H1 (cell line): ENCODE data around the gene SPACDR. TPM values are rescaled to one million over a fixed set of nuclear protein-coding genes. Genes with fewer than 3 reads are reported as not detected.

ENCODE experiments used
- CTCF ChIA-PET: fragments of 300-600 bp; sonication (Branson Sonifier 250); formaldehyde crosslinking; loops from one replicate; lab custom pipeline; 2021; ENCODE audit not compliant: partially characterized antibody; lab: Charles Lee
- POLR2A ChIA-PET: fragments of 300-600 bp; sonication (Branson Sonifier 250); formaldehyde crosslinking; loops from one replicate; lab custom pipeline; 2021; ENCODE audit warnings: inconsistent platforms; ENCODE audit not compliant: partially characterized antibody; lab: Charles Lee
- DNase-seq, 2 experiments: peaks; one replicate each; pipeline versions ENCODE4 v3.0.0 to v3.0.0-alpha.2; 2010 to 2022; ENCODE audit warnings: low spot score in 2 of 2, low read depth in 1 of 2, mixed read lengths in 1 of 2
- FAIRE-seq: peaks from 2 replicates; lab custom pipeline; 2011; peaks lifted over from hg19 to GRCh38; lab: Jason Lieb, UNC
- H2AFZ ChIP-seq: 2 replicates; pipeline ENCODE4 v1.8.1; 2012; ENCODE audit warnings: low read length, inconsistent platforms
- H2AK5ac ChIP-seq: 2 replicates; pipeline ENCODE4 v1.6.1; 2013; ENCODE audit warnings: low read depth, low read length
- H2BK120ac ChIP-seq: replicated peaks from 2 replicates; pipeline ENCODE3; 2013; ENCODE audit warnings: low read depth, low read length, inconsistent platforms
- H2BK12ac ChIP-seq: 2 replicates; pipeline ENCODE4 v1.6.1; 2013; ENCODE audit warnings: low read depth, low read length
- H2BK15ac ChIP-seq: 2 replicates; pipeline ENCODE4 v1.6.1; 2013; ENCODE audit warnings: low read length
- H2BK20ac ChIP-seq: 2 replicates; pipeline ENCODE4 v1.6.1; 2013; ENCODE audit warnings: low read length
- H2BK5ac ChIP-seq: 2 replicates; pipeline ENCODE4 v1.6.1; 2013; ENCODE audit warnings: low read depth, low read length
- H3K14ac ChIP-seq: 2 replicates; pipeline ENCODE4 v1.6.1; 2013; ENCODE audit warnings: inconsistent platforms; ENCODE audit not compliant: insufficient read length
- H3K18ac ChIP-seq: 2 replicates; pipeline ENCODE4 v1.6.1; 2013; ENCODE audit warnings: low read length; ENCODE audit errors: extremely low read depth
- H3K23ac ChIP-seq: 2 replicates; pipeline ENCODE4 v1.6.1; 2013; ENCODE audit warnings: inconsistent platforms; ENCODE audit not compliant: insufficient read length
- H3K23me2 ChIP-seq: 2 replicates; pipeline ENCODE4 v1.6.1; 2013; ENCODE audit warnings: low read depth, low read length
- H3K27ac ChIP-seq: 2 replicates; pipeline ENCODE4 v1.6.1; 2011; ENCODE audit warnings: low read depth, low read length, inconsistent platforms
- H3K27me3 ChIP-seq, 4 experiments: replicated peaks in 1 of 4; 1 replicate in 1 of 4; 2 replicates in 3 of 4; pipeline versions ENCODE4 v1.6.1 to v1.8.1; 2011 to 2013; ENCODE audit warnings: low read length in 3 of 4, mild to moderate bottlenecking in 3 of 4, inconsistent platforms in 2 of 4, mixed read lengths in 2 of 4, moderate library complexity in 1 of 4; ENCODE audit not compliant: control insufficient read depth in 3 of 4, insufficient read depth in 3 of 4; ENCODE audit errors: extremely low read depth in 1 of 4
- H3K36me3 ChIP-seq, 4 experiments: 2 replicates each; pipeline versions ENCODE4 v1.6.1 to v1.8.1; 2011 to 2013; ENCODE audit warnings: mild to moderate bottlenecking in 4 of 4, low read length in 3 of 4, moderate library complexity in 2 of 4, control low read depth in 1 of 4, inconsistent platforms in 1 of 4; ENCODE audit not compliant: insufficient read depth in 4 of 4, control insufficient read depth in 2 of 4
- H3K4ac ChIP-seq: replicated peaks from 2 replicates; pipeline ENCODE3; 2013; ENCODE audit warnings: low read length, low read depth, mixed read lengths, inconsistent platforms; ENCODE audit not compliant: insufficient read length
- H3K4me1 ChIP-seq, 4 experiments: replicated peaks in 1 of 4; 1 replicate in 1 of 4; 2 replicates in 3 of 4; pipeline versions ENCODE4 v1.6.1 to v1.8.1; 2011 to 2013; ENCODE audit warnings: low read length in 3 of 4, inconsistent platforms in 2 of 4, mixed read lengths in 1 of 4; ENCODE audit not compliant: insufficient read depth in 4 of 4, control insufficient read depth in 3 of 4
- H3K4me2 ChIP-seq, 2 experiments: 2 replicates each; pipeline versions ENCODE4 v1.6.1 to v1.8.1; 2011 to 2013; ENCODE audit warnings: low read depth in 2 of 2, low read length in 2 of 2, control low read depth in 1 of 2, inconsistent platforms in 1 of 2, mild to moderate bottlenecking in 1 of 2; ENCODE audit not compliant: insufficient read depth in 1 of 2
- H3K4me3 ChIP-seq, 4 experiments: fragments of 200-600, 300-600 bp in 1 of 4; sonication (generic), shearing (Covaris generic), sonication (Bioruptor Twin) in 1 of 4; 2 replicates each; pipeline versions ENCODE4 v1.5.1 to v1.8.1; 2011 to 2016; ENCODE audit warnings: low read length in 4 of 4, low read depth in 3 of 4, control low read depth in 2 of 4, inconsistent platforms in 2 of 4, mild to moderate bottlenecking in 2 of 4, mixed read lengths in 1 of 4, moderate library complexity in 1 of 4; ENCODE audit not compliant: insufficient read depth in 2 of 4; ENCODE audit errors: extremely low read depth in 1 of 4
- H3K56ac ChIP-seq: replicated peaks from 2 replicates; pipeline ENCODE3; 2013; ENCODE audit warnings: low read depth, mild to moderate bottlenecking, mixed read lengths, low read length, inconsistent platforms; ENCODE audit not compliant: insufficient read length
- H3K79me1 ChIP-seq: 2 replicates; pipeline ENCODE4 v1.6.1; 2013; ENCODE audit warnings: low read depth, low read length, control low read depth
- H3K79me2 ChIP-seq, 2 experiments: 2 replicates each; pipeline versions ENCODE4 v1.6.1 to v1.8.1; 2012 to 2013; ENCODE audit warnings: low read length in 2 of 2, mild to moderate bottlenecking in 2 of 2, inconsistent platforms in 1 of 2; ENCODE audit not compliant: insufficient read depth in 2 of 2, control insufficient read depth in 1 of 2
- H3K9ac ChIP-seq, 4 experiments: replicated peaks in 1 of 4; 1 replicate in 1 of 4; 2 replicates in 3 of 4; pipeline versions ENCODE4 v1.6.1 to v1.8.1; 2011 to 2013; ENCODE audit warnings: low read depth in 3 of 4, low read length in 3 of 4, control low read depth in 2 of 4, mild to moderate bottlenecking in 2 of 4, moderate library complexity in 2 of 4, inconsistent platforms in 1 of 4; ENCODE audit errors: extremely low read depth in 1 of 4
- H3K9me3 ChIP-seq, 2 experiments: 2 replicates each; pipeline versions ENCODE4 v1.6.1 to v1.8.1; 2012 to 2013; ENCODE audit warnings: mild to moderate bottlenecking in 2 of 2, moderate library complexity in 2 of 2, control low read depth in 1 of 2, inconsistent platforms in 1 of 2, low read depth in 1 of 2, low read length in 1 of 2, mixed read lengths in 1 of 2; ENCODE audit not compliant: insufficient read depth in 2 of 2
- H4K20me1 ChIP-seq, 2 experiments: replicated peaks in 1 of 2; 2 replicates each; pipeline versions ENCODE3 to v1.8.1; 2011 to 2013; ENCODE audit warnings: inconsistent platforms in 2 of 2, low read length in 2 of 2, mild to moderate bottlenecking in 1 of 2; ENCODE audit not compliant: insufficient read depth in 2 of 2, control insufficient read depth in 1 of 2
- H4K5ac ChIP-seq: 2 replicates; pipeline ENCODE4 v1.6.1; 2013; ENCODE audit warnings: low read length, low read depth, mixed read lengths, inconsistent platforms; ENCODE audit not compliant: insufficient read length
- H4K8ac ChIP-seq: 2 replicates; pipeline ENCODE4 v1.8.0; 2013; ENCODE audit warnings: mild to moderate bottlenecking, moderate library complexity, low read length, inconsistent platforms; ENCODE audit not compliant: insufficient read depth; ENCODE audit errors: extremely low read depth
- H4K91ac ChIP-seq: replicated peaks from 2 replicates; pipeline ENCODE3; 2013; ENCODE audit warnings: low read length, mixed read lengths, inconsistent platforms; ENCODE audit not compliant: insufficient read length
- CEBPB ChIP-seq: IDR thresholded peaks from 2 replicates; pipeline ENCODE4 v1.6.1; 2012; ENCODE audit warnings: low read depth, low read length
- EP300 ChIP-seq, 2 experiments: IDR thresholded peaks; 1 replicate in 1 of 2; 2 replicates in 1 of 2; pipeline ENCODE4 v1.6.1; 2011 to 2012; ENCODE audit warnings: low read depth in 2 of 2, low read length in 2 of 2, mild to moderate bottlenecking in 2 of 2, borderline replicate concordance in 1 of 2, inconsistent platforms in 1 of 2, moderate library complexity in 1 of 2
- SAP30 ChIP-seq: fragments of 300-600 bp; sonication (generic); IDR thresholded peaks from 2 replicates; pipeline ENCODE4 v1.7.1; 2012; ENCODE audit warnings: low read length, moderate library complexity, mild to moderate bottlenecking, inconsistent platforms; ENCODE audit not compliant: insufficient read depth, insufficient replicate concordance
- TAF7 ChIP-seq: optimal IDR thresholded peaks from 2 replicates; pipeline ENCODE3; 2011; ENCODE audit warnings: low read depth, mild to moderate bottlenecking, inconsistent platforms, low read length, moderate library complexity, borderline replicate concordance
- WGBS, 2 experiments: shearing (Covaris generic) in 1 of 2; methylation state at CpG; one replicate each; pipeline versions ENCODE4 v1.1.6 to v1.1.7; 2013 to 2015; ENCODE audit warnings: low lambda C conversion rate in 2 of 2, mixed read lengths in 2 of 2, inconsistent platforms in 1 of 2, low coverage in 1 of 2, missing lambda C conversion rate in 1 of 2; ENCODE audit not compliant: insufficient replicate concordance in 2 of 2, insufficient coverage in 1 of 2, insufficient read length in 1 of 2; ENCODE audit errors: extremely low coverage in 1 of 2, missing lambda C conversion rate in 1 of 2; 5-methylcytosine and 5-hydroxymethylcytosine counted together
- polyA plus RNA-seq, 7 experiments: library from polyadenylated mRNA; depleted of rRNA in 3 of 7; stranded (reverse) in 5 of 7; unstranded in 2 of 7; fragments of >200 nt in 5 of 7; fragments of 200-250 nt in 2 of 7; gene quantifications; 1 replicate in 5 of 7; 2 replicates in 1 of 7; 4 replicates in 1 of 7; pipeline versions ENCODE4 v1.2.1 to v1.2.3, GENCODE V29; 2011 to 2013; ENCODE audit warnings: missing spikeins in 2 of 7, mixed read lengths in 2 of 7
- total RNA-seq: library from RNA; stranded (reverse); fragmentation: NEBNext Ultra II Directional; extraction: Animal tissue kit (Norgen Biotek cat#: 25700); gene quantifications from 2 replicates; pipeline ENCODE4 v1.2.1, GENCODE V29; 2021

Gene SPACDR
- total and polyA plus RNA-seq, 2 of the 8 experiments (the other 6 are each of a cell fraction or from before 2014, with no cell fraction given) = 0.26 TPM; not detected in 1

- Histone ChIP-seq H2AFZ (no peak overlapping the region), H2BK5ac (no peak overlapping the region), H4K91ac (no peak overlapping the region), H3K4ac (no peak overlapping the region), H3K14ac (no peak overlapping the region), H4K5ac (no peak overlapping the region), H3K9me3 (no peaks in the 10 kb centered on the region), H3K79me2 (no peaks in the 10 kb centered on the region), H2AK5ac (no peak overlapping the region), H3K27ac (no peak overlapping the region), H3K9ac (no peak overlapping the region), H3K4me3 (no peak overlapping the region), H2BK20ac (no peak overlapping the region), H2BK15ac (no peak overlapping the region), H3K4me1 (no peaks in the 10 kb centered on the region), H3K23ac (no peak overlapping the region), H2BK120ac (no peak overlapping the region), H4K20me1 (no peaks in the 10 kb centered on the region), H3K79me1 (no peaks in the 10 kb centered on the region), H3K23me2 (no peaks in the 10 kb centered on the region), H2BK12ac (no peak overlapping the region), H3K18ac (no peak overlapping the region), H3K36me3 (no peaks in the 10 kb centered on the region), H3K27me3 (no peaks in the 10 kb centered on the region; a peak in 1 of 7 replicates), H3K56ac (no peak overlapping the region), H4K8ac (no peak overlapping the region), H3K4me2 (no peak overlapping the region)
- WGBS, 2 experiments = 87% methylated on average over 6 of the region's 6 CpGs; no CpG with 5 or more reads in 1 of the 2 experiments
- no peak for FAIRE-seq
- ChIA-PET CTCF (interaction anchor here (1.2 to 1.7 kb wide), 2 partner anchors 11 to 67 kb away, joined by 3 to 6 read pairs; no protein-coding TSS in a partner anchor), POLR2A (interaction anchor here (0.7 to 2.8 kb wide), 3 partner anchors 18 to 46 kb away, joined by 3 to 14 read pairs (median 5); partner anchors contain the start of genes MEPCE and ZCWPW1)
- TF ChIP-seq EP300 (IDR thresholded peaks at IDR 0.05; ENCODE audit: borderline replicate concordance in 1 of 2, low read depth in 2 of 2, low read length in 2 of 2) (no peak), SAP30 (no peak), TAF7 (no peak), CEBPB (0 out of 2 replicates have a peak, but pooled peaks have one; percentile 22)
- no peak for DNase-seq
Observed at GRCh38 chr7:100411101-100411500, 53.0 kb downstream of the SPACDR start.
